ENCODE measurements around the gene COL6A3.

COL6A3 gene

GRCh38 chr2:237350597-237350996 lies 63.4 kb downstream of the COL6A3 start:
- DNase-seq: no peak

- DNase-seq: no peak
Observed at GRCh38 chr2:237350070-237350469, 63.9 kb downstream of the COL6A3 start.

GRCh38 chr2:237348281-237348865 lies 65.6 kb downstream of the COL6A3 start:
- DNase-seq: no peak

- DNase-seq: no peak
Observed at GRCh38 chr2:237345891-237346640, 67.9 kb downstream of the COL6A3 start.

GRCh38 chr2:237345411-237345810 lies 68.6 kb downstream of the COL6A3 start:
- no peak for DNase-seq

GRCh38 chr2:237344942-237345341 lies 69.0 kb downstream of the COL6A3 start:
- DNase-seq: no peak

GRCh38 chr2:237343993-237344392 lies 70.0 kb downstream of the COL6A3 start:
- DNase-seq: no peak

GRCh38 chr2:237341872-237342271 lies 72.1 kb downstream of the COL6A3 start:
- DNase-seq: no peak

GRCh38 chr2:237337586-237337985 lies 76.4 kb downstream of the COL6A3 start:
- no peak for DNase-seq

- DNase-seq: no peak
Observed at GRCh38 chr2:237336131-237336530, 77.8 kb downstream of the COL6A3 start.

- DNase-seq: no peak
Observed at GRCh38 chr2:237333748-237334147, 80.2 kb downstream of the COL6A3 start.

- no peak for DNase-seq
Observed at GRCh38 chr2:237330541-237330940, 83.4 kb downstream of the COL6A3 start.

- DNase-seq: no peak
Observed at GRCh38 chr2:237327175-237327950, 86.6 kb downstream of the COL6A3 start.

- no peak for DNase-seq
Observed at GRCh38 chr2:237326266-237327171, 87.4 kb downstream of the COL6A3 start.

- DNase-seq: peak; percentile 19
Observed at GRCh38 chr2:237324837-237325236, 89.1 kb downstream of the COL6A3 start.

- DNase-seq: no peak
Observed at GRCh38 chr2:237324405-237324831, 89.5 kb downstream of the COL6A3 start.

- DNase-seq: no peak
Observed at GRCh38 chr2:237323656-237324055, 90.3 kb downstream of the COL6A3 start.

- DNase-seq: no peak
Observed at GRCh38 chr2:237322564-237322963, 91.4 kb downstream of the COL6A3 start.

- DNase-seq: no peak
Observed at GRCh38 chr2:237321746-237322145, 92.2 kb downstream of the COL6A3 start.

GRCh38 chr2:237320801-237321560 lies 93.0 kb downstream of the COL6A3 start:
- DNase-seq: no peak

GRCh38 chr2:237319887-237320286 lies 94.1 kb downstream of the COL6A3 start:
- DNase-seq: no peak
